Measurements from ENCODE around the gene PDE4B.
"Not testable (repeated sequence)": the region's sequence is repeated elsewhere in the genome, so short reads cannot be mapped to it uniquely, and the experiment has no call there.

DNA sequence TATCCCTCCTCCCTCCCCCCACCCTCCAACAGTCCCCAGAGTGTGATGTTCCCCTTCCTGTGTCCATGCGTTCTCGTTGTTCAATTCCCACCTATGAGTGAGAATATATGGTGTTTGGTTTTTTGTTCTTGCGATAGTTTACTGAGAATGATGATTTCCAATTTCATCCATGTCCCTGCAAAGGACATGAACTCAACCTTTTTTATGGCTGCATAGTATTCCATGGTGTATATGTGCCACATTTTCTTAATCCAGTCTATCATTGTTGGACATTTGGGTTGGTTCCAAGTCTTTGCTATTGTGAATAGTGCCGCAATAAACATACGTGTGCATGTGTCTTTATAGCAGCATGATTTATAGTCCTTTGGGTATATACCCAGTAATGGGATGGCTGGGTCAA is 311.4 kb downstream of the PDE4B start:
- not testable (repeated sequence) for TF ChIP-seq POLR2A (IDR thresholded peaks at IDR 0.05; ENCODE audit: low read depth, low read length); PAX5 (IDR thresholded peaks at IDR 0.05; ENCODE audit: insufficient read depth, low read length, severe bottlenecking); TAF1 (IDR thresholded peaks at IDR 0.05; ENCODE audit: low read depth, low read length); POLR2AphosphoS5 (IDR thresholded peaks at IDR 0.05; ENCODE audit: low read depth, low read length); SPI1 (IDR thresholded peaks at IDR 0.05; ENCODE audit: low read depth, low read length)
